ENCODE results near the gene ZNF423.

Gene ZNF423

DNA sequence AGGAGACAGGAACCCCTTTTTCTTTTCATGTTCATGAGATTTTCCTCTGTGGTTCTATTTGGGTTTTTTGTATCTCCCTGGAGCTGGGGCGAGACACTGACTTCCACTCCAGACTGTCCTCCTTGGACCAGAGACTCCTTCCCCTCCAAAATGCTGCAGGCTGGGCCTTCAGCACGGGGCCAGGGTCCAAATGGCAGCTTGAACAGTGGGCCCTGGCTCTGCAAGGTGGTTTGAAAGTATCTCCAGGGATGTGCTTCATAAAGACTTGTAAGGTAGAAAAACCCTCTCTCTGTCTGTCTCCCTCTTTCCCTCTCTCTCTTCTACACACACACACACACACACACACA is 236.1 kb downstream of the ZNF423 start:
- no peak for DNase-seq

DNA sequence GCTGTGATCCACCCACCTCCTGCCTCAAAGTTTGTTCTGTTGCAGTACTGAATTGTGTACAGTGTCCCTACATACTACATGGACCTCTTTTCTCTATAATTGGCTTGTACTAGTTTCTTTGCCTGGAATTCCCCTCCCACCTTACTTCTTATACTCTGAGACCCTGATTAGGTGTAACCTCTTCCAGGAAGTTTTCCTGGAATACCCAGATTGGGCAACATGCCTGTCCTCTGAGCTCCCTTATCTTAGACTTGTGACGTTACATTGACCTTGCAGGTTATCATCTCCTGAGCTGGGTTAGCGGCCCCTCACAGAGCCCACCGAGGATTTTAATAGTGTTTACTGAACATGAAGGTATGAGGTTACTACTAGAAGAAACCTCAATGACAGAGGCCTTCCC is 237.0 kb downstream of the ZNF423 start:
- no peak for DNase-seq

DNA sequence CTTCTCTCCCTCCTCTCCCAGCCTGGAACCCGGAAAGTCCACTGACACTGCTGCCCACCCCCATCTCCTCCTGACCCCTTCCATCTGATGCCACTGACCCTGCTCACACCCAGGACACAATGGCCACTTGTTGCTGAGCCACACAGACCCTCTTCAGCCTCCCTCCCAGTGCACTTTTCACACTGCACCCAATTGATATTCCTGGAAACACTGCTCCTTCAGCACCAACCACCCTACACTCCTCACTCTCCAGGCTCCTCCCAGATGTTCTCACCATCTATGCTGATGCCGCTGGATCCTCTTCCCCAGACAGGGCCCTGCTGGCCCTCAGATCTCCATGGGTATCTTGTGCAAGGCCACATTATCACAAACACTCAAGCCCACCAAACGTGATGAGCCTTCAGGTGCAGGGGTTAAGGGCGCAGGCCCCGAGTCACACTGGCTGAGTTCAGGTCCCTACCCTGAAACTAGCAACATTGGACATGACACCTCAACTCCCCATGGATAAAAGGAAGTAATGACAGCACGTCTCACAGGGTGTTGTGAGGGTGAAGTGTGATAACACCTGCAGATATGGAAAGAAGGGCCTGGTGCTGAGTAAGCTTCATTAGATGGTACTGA is 238.1 kb downstream of the ZNF423 start:
- no peak for DNase-seq

DNA sequence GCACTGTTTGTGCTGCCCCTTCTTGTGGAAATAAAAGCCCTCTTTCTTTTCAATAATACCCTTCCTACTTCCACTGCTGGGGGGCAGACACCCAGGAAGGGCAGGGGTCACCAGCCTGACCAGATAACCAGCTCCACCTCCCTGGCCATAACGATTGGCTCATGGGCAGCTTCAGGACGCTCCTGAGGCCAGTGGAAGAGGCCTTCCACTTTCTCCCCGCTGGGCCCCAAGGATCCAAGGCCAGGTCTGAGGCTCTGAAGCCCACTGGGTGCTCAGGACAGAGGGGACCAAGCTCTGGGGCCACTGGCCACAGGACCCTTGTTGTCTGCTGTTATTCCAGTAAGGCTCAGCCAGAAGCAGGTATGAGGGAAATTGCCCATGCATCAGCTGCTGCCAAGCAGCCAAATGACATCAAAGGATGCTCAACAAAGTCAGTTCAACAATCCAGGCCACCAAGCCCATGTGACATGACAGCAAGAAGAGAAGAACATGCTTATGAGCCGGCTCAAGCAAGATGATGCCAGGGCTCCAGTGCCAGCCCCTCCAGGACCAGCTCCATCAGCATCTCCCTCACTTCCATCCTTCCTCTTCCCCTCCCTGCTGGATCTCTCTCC is 238.8 kb downstream of the ZNF423 start:
- DNase-seq: no peak

DNA sequence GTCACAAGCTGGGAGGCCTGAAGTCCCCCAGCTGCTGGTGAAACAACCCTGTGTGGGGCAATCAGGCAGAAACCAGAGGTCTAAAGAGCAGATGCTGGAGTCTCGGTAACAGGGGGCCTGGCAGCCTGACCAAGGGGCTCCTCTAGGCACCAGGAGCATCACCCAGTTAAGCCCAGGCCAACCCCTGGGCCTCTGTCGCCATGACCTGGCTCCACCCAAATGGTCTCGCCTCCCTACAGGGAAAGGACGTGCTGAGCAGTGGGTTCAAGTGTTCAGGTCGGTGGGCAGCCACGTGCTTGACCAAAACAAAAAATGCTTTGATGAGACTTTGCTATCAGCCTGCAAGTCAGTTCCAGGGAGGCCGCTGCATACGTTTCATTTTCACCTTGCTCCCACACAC is 240.3 kb downstream of the ZNF423 start:
- no peak for DNase-seq

DNA sequence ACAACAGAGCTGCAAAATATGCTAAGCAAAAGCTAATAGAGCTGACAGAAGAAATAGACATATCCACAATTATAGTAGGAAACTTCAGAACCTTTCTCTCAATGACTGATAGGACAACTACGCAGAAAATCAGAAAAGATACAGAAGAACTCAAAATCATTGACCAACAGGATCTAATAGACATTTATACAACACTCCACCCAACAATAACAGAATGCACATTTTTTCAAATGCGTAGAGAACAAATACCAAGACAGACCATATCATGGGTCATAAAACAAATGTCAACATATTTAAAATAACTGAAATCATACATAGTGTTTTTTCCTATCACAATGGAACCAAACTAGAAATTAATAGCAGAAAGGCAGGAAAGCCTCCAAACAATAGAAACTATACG is 244.9 kb downstream of the ZNF423 start:
- no peak for DNase-seq

DNA sequence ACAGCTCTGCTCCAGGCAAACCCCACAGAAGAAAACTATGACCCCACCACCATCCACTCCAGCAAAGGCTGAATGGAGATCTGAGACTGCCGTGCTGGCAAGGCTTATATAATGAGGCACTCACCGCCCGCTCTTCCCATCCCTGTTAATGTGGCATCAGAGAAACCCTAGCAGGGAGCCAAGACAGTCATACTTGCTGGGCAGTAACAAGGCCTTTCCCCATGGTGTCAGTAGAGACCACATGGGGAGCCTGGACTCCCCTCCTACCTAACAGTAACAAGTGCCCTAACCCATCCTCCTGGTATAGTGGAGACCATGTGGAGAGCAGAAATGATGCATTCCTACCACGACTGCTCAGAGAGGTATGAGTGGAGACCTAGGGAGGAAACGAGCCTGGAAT is 247.1 kb downstream of the ZNF423 start:
- no peak for DNase-seq

DNA sequence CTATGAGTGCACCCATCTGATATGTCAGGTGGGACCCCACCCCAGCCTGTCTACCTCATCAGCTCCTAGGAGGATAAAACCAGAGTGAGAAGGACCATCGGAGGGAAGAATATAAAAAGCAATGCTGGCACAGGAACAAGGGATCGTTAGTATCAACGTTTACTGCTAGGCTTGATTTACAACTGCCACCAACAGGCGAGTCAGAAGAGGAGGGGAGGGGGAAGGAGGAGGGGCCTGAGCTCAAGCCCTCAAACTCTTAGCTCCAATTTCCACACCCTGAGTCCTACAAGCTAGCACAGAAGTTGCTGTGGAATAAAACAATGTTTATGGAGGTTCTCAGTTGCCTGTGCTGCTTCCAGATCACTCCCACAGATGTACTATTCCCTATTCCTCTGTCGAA is 247.8 kb downstream of the ZNF423 start:
- no peak for DNase-seq

DNA sequence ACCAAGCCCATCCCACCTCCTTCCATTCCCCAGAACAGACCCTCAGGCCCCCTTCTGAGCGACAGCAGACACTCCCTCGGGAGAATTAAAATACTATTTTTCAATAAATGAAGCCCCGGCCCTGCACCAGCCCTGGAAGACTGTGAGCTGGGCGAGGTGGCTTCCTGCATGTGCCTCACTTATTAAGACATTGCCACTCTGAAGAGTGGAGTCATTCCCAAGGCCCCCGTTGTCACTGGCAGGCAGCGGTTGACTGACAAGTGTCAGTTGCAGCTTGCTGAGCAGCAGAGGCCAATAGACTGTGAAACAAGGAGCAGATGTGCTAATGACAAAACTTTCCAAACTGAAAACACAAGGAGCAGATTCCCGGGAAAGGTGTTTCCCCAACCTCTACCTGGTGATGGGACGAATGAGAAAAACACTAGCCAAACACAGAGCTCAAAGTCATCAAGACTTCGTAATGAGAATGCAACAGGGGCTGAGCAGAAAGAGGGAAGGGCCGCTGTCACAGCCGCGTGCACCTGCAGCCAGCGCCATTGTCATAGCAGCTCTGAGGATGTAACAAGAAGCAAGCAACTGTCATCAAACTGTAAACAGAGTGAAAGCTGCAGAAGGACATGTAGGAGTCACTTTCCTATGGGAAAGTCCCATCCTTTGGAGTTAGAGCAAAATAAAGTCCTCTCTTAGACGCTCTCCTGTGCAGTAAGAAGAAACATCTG is 250.2 kb downstream of the ZNF423 start:
- no peak for DNase-seq

DNA sequence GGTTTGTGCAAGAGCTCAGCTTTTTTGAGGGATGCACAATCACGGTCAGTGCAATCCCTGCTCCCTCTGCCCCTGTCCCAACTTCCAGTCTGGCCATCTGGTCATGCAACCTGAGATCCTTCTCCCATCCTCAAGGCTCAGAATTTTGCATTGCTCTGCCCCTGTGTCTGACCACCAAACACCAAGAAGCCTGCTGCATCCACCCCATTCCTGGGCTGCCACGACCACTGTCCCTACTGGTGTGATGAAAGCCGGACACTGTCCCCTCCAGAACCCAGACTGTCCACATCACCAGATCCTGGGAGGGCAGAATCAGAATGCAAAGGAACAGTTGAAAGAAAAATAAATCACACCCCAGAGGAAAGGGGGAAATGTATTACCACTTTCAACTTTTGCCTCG is 251.3 kb downstream of the ZNF423 start:
- no peak for DNase-seq

DNA sequence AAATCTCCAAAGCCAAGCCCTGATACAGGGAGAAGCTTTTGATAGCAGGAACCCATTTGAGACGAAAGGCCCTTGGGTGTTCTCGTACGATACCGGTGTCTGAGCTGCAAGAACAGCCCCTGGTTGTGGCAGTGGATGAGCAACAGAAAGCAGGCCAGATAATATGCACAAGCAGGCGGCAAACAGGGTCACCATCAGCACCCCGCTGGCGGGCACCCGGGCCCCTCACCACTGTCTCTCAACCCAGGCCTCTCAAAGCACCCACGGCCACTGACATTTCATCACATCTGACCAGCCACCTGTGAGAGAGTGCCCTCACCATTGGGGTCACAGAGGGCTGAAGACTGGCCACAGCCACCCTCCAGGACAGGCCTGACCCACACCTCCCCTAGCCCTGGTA is 252.0 kb downstream of the ZNF423 start:
- no peak for DNase-seq

DNA sequence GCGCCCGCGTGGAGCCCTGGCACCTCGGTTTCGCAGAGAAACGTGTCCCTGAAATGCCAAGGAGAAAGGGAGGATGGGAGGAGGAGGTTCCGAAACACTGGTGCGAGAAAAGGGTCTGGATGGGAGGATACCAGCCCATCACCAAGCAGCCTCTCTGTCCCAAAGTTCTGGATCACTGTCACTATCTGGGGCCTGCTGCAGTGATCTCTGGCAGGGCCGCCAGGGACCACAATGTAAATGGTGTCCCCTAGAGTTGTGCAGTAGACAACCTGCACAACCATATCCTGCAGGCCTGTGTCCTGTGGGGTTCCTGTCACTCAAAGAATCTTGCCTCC is 253.0 kb downstream of the ZNF423 start:
- no peak for DNase-seq

DNA sequence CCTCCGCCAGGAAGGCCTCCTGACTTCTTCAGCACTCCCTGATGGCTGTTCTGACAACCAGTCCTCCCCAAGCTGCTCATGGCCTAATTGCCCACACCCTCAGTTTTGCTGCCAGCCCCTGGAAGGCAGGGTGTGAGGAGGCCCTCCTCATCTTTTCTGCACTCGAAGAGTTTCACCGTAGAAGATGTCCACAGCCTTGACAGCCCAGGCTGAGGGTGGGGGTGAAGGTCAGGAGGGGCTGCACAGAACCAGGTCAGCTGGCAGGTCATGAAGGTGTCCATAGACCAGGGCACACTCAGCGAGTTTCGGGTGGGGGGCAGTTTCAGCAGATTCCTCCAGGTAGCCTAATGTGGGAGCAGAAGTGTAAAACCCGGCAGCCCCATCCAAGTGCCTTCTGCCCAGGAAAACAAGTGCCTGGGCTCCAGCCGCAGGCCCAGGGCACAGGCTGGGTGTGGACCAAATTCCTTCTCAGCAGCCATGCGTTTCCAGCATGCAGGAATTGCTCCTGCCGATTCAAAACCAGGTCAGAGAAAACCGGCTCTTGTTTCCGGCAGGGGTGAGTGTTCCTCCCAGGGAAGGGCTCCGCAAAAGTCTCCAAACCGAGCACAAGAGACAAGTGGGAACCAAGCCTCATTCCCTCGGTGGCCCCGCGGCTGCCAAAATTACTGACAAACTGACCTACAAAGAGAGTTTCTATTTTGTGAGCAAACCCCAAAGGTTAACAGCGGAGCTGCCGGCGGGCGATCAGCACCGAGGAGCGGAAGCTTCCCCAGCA is 253.5 kb downstream of the ZNF423 start:
- DNase-seq: no peak

DNA sequence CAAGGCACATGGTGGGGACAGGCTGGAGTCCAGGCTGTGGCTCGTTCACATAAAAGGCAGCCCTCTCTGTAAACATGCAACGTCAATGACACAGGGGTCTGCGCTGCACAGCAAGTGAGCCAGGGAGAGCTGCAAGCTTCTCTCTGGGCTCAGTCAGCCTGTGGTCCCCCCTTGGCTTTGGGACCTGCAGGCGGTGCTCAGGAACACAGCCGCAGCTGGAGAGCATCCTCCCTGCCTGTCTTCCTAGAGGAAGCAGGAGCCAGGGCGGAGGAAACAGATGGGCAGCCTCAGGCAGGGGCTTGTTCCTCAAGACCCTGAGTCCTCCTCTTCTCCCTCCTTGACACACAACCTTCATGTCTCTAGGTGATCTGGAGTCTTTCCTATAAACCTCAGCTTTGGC is 254.3 kb downstream of the ZNF423 start:
- no peak for DNase-seq

DNA sequence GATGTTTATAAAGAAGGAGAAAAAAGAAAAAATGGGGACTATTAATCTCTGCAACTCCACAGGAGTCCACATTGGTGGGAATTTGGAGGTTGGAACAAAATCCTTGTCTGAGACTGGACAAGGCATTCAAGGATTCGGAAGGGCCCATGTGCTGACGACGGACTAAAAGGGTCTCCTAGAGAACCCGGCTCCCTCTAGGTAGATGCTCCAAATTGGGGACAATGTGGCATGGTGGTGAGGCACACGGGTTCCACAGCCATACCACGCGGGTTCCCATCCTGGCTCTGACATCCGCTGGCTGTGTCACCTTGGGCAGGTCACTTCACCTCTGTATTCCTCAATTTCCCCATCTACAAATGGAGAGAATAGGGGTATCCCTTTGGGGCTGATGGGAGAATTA is 254.9 kb downstream of the ZNF423 start:
- DNase-seq: no peak

DNA sequence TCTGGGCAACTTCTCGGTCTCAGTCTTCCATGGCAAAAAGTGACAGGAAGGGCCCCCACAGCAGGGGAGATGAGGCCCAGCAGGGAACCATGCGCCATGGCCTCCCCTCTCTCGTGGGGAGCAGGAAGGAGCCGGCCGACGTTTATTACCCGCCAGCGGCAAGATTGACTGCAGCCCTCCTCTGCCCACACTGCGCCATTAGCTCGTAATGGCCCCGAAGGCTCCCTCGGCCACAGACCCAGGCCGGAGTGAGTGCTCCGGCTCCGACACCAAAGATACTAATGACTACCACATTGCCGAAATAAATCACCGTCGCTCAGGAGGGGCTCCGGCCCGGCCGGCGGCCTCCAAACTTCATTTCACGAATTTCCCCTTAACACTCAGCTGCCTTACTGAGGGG is 255.4 kb downstream of the ZNF423 start:
- DNase-seq: no peak

DNA sequence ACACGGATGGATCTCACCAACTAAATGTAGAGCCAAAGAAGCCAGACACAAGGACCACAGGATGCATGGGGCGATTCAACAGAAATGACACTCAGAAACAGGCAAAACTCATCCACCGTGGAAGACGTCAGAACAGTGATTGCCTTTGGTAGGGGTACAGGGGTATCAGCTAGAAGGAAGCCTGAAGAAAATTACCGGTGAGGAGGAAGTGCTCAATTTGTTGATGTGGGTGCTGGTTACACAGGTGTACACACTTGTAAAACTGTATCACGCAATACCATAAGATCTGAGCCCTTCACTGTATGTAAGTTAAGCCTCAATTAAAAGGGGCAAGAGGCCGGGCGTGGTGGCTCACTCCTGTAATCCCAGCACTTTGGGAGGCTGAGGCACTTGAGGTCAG is 256.2 kb downstream of the ZNF423 start:
- no peak for DNase-seq

DNA sequence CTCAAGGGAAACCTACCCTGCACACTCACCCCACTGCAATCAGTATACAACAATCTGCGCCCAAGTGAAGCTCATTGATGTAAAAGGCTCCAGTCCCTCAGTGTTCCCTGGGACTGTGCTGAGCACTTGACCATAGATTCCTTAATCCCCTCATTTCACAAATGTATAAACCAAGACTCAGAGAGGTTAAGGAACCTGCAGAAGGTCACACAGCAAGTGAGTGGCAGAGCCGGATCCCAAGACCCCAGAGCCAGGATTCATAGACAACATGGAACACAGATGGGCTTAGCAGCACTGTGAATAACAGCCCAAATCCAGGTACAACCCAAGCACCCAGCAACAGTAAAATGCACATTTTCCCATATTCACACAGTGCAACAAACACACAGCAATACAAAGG is 256.6 kb downstream of the ZNF423 start:
- DNase-seq: no peak

DNA sequence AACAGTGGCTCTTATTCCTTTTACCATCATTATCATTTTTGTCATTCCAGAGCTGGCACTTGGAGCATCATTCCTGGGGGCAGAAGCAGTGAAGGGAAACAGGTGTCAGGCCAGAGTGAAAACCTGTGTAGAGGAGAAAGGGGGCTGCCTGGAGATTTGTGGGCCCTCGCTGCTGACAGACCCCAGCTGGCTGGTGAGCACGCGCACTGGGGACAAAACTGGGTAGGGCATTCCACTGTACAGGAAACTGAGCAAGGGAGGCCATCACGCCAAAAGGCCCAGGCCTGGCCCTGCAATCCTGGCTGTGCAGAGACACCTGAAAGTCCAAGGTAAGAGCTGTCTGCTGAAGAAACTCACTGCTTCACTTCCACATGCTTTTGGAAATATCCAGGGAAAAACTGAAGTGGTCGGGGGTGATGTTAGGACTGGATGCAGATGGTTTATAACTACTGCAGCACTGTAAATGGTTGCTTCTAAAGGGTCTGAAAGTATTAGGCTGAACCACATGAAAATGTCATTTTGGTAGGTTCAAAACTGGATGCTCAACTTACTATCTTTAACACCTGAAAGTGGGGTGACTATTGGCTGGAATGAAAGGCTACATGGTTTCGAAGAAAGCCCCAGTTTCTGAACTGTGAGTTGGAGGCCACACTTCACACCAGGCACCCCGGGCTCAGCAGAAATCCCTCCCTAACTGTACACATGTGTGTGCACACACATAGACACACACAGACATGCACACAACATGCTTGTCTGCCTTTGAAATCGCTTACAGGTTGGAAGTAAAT is 257.3 kb downstream of the ZNF423 start:
- no peak for DNase-seq

DNA sequence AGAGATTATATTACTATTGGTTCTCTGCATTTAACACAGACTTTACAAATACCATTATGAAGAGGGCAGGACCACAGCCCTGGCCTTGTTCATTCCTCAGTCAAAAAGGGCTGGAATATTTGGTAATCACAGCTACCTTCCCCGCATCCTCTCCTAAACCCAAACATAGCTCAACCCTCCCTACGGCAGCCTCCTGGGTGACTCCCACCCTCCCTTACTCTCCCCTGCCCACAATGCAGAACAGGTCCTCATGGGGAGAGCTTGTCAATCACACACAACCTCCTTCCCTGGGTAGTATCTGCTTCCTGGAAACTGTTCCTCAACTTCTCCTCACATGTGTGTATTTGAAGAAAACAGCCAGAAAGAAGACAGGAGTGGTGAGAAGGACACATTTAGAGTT is 258.1 kb downstream of the ZNF423 start:
- no peak for DNase-seq

DNA sequence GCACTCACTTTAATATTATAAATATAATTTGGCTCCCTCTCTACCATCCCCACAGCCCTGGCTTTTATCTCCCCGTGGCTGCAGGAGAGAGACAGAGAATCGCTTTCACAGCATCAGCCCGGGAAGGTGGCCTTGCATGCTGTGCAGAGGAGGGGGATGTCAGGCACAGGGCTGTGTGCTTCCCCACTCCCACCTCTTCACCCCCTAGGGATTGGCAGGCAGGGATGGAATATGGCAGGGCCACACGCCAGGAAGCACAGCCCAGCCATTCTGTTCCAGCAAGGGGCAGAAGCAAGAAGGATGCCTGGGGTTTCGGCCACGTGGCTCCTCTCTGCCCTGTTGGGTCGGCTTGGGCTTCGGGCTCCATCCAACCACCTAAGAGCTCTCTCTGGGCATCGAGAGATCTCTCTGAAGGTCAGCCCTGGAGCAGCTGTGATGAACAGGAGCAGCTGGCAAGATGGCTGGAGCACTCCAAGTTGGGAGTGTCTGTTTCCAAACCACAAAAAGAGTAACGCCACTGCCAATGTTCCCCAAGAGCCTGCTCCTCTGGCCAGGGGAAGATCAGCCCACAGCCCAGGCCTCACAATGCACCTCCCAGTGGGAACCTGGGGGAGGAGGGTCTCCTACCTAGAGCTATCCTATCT is 259.1 kb downstream of the ZNF423 start:
- DNase-seq: no peak

DNA sequence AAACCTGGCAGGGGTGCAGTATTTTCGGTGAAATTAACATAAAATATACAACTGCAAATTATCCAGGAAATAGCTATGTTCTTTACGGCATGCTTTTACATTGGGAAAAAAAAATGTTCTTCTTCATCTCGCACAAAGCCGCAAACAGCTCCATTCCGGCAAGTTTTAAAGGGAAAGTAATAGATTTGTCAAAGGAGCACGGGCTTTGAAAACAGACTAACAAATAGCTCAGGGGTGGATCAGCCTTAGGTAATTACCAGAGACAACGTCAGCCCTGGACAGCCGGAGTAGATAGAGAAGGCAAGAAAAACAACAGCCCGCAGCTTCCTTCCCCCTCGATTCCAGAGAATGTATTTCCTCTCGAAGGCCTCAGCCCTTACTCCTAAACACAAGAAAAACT is 259.8 kb downstream of the ZNF423 start:
- DNase-seq: no peak
